ENCODE data around the gene METTL15.

DNA sequence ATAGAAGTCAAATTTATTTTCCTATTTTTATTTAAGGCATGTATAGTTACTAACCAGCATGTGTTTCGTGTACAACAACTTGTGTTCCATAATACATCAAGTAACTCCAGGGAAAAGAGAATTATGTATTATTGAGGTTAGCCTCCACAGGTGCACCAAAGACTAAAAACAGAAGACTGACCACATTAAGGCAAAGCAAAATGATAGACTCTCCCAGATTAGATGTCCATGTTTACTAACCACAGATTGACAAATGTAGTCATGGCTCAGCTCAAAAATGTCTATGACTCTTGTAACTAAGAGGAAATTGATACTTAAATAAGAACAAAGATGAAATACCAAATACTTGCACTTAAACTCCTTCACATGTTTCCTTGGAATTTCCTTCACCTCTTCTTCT is 238.5 kb downstream of the METTL15 start:
- no peak for TF ChIP-seq POLR2AphosphoS5 (IDR thresholded peaks at IDR 0.05; ENCODE audit: low read depth, low read length)
- TF ChIP-seq SIN3A (IDR thresholded peaks at IDR 0.05; ENCODE audit: borderline replicate concordance, insufficient read depth, low read length): no peak
